ENCODE results near the gene POP4. TPM values are rescaled to one million over a fixed set of nuclear protein-coding genes. Genes with fewer than 3 reads are reported as not detected.
A peak's percentile ranks its signal among the peaks of the same experiment; 100 is the strongest.

POP4 gene
- total RNA-seq, 4 donors from 2014 or later: 59.9 to 64.5 (median 61.3) TPM

- Histone ChIP-seq H3K9me3 (no peaks in the 10 kb centered on the region), H3K27me3 (no peaks in the 10 kb centered on the region), H3K27ac (peak overlapping the region; percentile 51 to 81 (median 53)), H3K36me3 (peaks cover 0 to 66% of the 10 kb centered on the region in 2 donors), H3K4me1 (peaks cover 17 to 19% of the 10 kb centered on the region in 2 donors), H3K4me3 (no peak overlapping the region)
- TF ChIP-seq, protein P1, sequence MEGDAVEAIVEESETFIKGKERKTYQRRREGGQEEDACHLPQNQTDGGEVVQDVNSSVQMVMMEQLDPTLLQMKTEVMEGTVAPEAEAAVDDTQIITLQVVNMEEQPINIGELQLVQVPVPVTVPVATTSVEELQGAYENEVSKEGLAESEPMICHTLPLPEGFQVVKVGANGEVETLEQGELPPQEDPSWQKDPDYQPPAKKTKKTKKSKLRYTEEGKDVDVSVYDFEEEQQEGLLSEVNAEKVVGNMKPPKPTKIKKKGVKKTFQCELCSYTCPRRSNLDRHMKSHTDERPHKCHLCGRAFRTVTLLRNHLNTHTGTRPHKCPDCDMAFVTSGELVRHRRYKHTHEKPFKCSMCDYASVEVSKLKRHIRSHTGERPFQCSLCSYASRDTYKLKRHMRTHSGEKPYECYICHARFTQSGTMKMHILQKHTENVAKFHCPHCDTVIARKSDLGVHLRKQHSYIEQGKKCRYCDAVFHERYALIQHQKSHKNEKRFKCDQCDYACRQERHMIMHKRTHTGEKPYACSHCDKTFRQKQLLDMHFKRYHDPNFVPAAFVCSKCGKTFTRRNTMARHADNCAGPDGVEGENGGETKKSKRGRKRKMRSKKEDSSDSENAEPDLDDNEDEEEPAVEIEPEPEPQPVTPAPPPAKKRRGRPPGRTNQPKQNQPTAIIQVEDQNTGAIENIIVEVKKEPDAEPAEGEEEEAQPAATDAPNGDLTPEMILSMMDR (IDR thresholded peaks at IDR 0.05 in 4 of 5, conservative IDR thresholded peaks at IDR 0.05 in 1 of 5): peak; percentile 79 to 90 (median 84)
- TF ChIP-seq POLR2A (IDR thresholded peaks at IDR 0.05): no peak
- intact Hi-C loops (cut with DNase I; ENCODE audit: low total_unique reads): loop anchor here (1.0 to 2.0 kb wide), 3 partner anchors 52 to 106 kb away; no protein-coding TSS in a partner anchor
- ATAC-seq (peak; percentile 80 to 85), DNase-seq (peak; percentile 75 to 88)
- in situ Hi-C loops (cut with MboI; ENCODE audit: low sequenced_read_pairs in 4 of 4): loop anchor here in 2 of 4 donors (5.0 to 25.0 kb wide), 2 partner anchors 52 to 398 kb away; partner anchors contain the start of gene UQCRFS1 (in 2 of the 2)
Observed at GRCh38 chr19:29610574-29611271, 4.6 kb downstream of the POP4 start.

- Histone ChIP-seq H3K9me3 (no peaks in the 10 kb centered on the region), H3K4me3 (no peak overlapping the region), H3K36me3 (peaks cover 0 to 78% of the 10 kb centered on the region in 2 donors), H3K4me1 (peaks cover 11 to 14% of the 10 kb centered on the region in 2 donors), H3K27ac (no peak overlapping the region), H3K27me3 (no peaks in the 10 kb centered on the region)
- TF ChIP-seq POLR2A (IDR thresholded peaks at IDR 0.05): no peak
- TF ChIP-seq, protein P1 (IDR thresholded peaks at IDR 0.05 in 4 of 5, conservative IDR thresholded peaks at IDR 0.05 in 1 of 5): no peak
- in situ Hi-C loops (cut with MboI; ENCODE audit: low sequenced_read_pairs in 4 of 4): loop anchor here in 2 of 4 donors (5.0 to 25.0 kb wide), 2 partner anchors 50 to 400 kb away; partner anchors contain the start of gene UQCRFS1 (in 2 of the 2)
- intact Hi-C loops (cut with DNase I; ENCODE audit: low total_unique reads): no loop called here
- DNase-seq (no peak), ATAC-seq (no peak)
Observed at GRCh38 chr19:29612121-29612520, 6.0 kb downstream of the POP4 start.

DNA sequence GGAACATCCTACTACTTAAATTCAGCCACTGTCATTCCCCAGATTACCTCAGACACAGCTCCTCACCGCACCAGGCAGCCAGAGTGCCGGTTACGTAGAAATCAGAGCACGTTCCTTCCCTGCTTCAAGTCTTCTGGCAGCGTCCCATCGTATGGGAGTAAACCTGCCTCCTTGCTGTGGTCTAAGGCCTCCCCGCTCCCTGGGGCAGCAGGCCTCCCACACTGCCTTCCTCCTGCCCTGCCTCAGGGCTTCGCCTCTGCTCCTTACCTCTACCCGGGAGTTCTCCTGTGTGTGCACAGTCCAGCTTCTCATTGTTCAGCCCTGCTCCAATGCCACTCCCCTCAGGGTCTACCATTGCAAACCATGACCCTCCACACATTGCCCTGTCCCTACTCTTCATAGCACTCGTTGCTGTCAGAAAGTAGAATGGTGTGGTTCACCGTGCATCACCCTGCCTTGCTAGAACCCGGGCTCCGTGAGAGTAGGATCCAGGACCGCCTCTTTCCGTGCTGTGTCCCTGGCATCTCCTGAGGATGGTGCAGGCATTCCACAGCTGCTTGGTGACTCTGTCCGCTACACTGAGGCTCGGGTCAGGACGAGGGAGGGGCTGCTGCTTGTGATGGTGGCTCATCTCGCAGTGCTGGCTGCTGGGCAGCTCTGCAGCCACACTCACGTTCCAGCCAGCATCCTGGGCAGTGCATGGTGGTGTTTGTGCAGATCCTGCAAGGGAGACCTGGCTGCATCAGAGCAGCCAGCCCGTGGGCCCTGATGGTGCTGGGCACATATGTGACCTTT lies 6.9 kb downstream of the POP4 start:
- no peaks in the 10 kb centered on the region for H3K27me3 ChIP-seq
- TF ChIP-seq, protein P1 (IDR thresholded peaks at IDR 0.05 in 4 of 5, conservative IDR thresholded peaks at IDR 0.05 in 1 of 5): no peak
- no peak for TF ChIP-seq POLR2A (IDR thresholded peaks at IDR 0.05)
- peaks cover 0 to 78% of the 10 kb centered on the region in 2 donors for H3K36me3 ChIP-seq
- H3K4me1 ChIP-seq: peaks cover 6 to 11% of the 10 kb centered on the region in 2 donors
- no peaks in the 10 kb centered on the region for H3K9me3 ChIP-seq
- DNase-seq: no peak
- no peak for ATAC-seq
- in situ Hi-C loops (cut with MboI; ENCODE audit: low sequenced_read_pairs in 4 of 4): loop anchor here in 2 of 4 donors (5.0 to 25.0 kb wide), 2 partner anchors 49 to 401 kb away; partner anchors contain the start of gene UQCRFS1 (in 2 of the 2)
- H3K4me3 ChIP-seq: no peak overlapping the region
- H3K27ac ChIP-seq: no peak overlapping the region
- intact Hi-C loops (cut with DNase I; ENCODE audit: low total_unique reads): no loop called here

DNA sequence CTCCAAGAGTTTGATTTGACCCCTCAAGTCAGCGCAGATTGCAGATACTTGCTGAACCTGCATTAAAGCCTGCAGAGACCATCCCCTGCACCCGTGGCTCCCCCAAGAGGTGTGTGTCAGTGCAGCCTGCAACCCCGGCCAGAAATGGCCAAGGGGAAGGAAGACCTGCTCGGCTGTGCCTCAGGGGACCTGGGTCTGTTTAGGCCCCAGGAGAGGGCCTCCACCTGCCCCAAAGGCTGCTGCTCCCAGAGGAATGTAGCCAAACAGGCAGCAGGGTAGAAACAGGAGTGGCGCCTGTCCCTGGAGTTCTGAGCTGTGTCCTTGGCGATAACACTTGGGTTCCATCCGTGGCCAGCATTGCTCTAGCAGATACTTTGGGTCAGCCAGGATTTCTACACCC lies 8.0 kb downstream of the POP4 start:
- in situ Hi-C loops (cut with MboI; ENCODE audit: low sequenced_read_pairs in 4 of 4): loop anchor here in 2 of 4 donors (5.0 to 25.0 kb wide), 2 partner anchors 48 to 402 kb away; partner anchors contain the start of gene UQCRFS1 (in 2 of the 2)
- no peak overlapping the region for H3K4me3 ChIP-seq

More for the DNA sequence above, 8.0 kb downstream of the POP4 start:
- Histone ChIP-seq H3K36me3 (peaks cover 0 to 70% of the 10 kb centered on the region in 2 donors), H3K9me3 (no peaks in the 10 kb centered on the region), H3K4me1 (peaks cover 6 to 11% of the 10 kb centered on the region in 2 donors), H3K27ac (no peak overlapping the region), H3K27me3 (no peaks in the 10 kb centered on the region)
- intact Hi-C loops (cut with DNase I; ENCODE audit: low total_unique reads): no loop called here
- ATAC-seq (no peak), DNase-seq (no peak)
- TF ChIP-seq, protein P1 (IDR thresholded peaks at IDR 0.05 in 4 of 5, conservative IDR thresholded peaks at IDR 0.05 in 1 of 5): no peak
- TF ChIP-seq POLR2A (IDR thresholded peaks at IDR 0.05): no peak
